Measurements from ENCODE around the gene ZNF326.

GRCh38 chr1:89965193-89965768, 29.6 kb upstream of the ZNF326 start:
- TF ChIP-seq CTCF (IDR thresholded peaks at IDR 0.05) (no peak), POLR2AphosphoS5 (IDR thresholded peaks at IDR 0.05) (no peak)

Measured in prostate gland (tissue), 2 donors.